ENCODE results near the gene CNTNAP2.

Gene CNTNAP2

GRCh38 chr7:147857152-147858140, 1740.8 kb downstream of the CNTNAP2 start:
- no peak for DNase-seq (ENCODE audit: low read depth)

GRCh38 chr7:147858421-147858820, 1741.8 kb downstream of the CNTNAP2 start:
- DNase-seq (ENCODE audit: low read depth), result no peak

GRCh38 chr7:147859033-147859432, 1742.4 kb downstream of the CNTNAP2 start:
- DNase-seq (ENCODE audit: low read depth), result no peak

GRCh38 chr7:147859486-147859885, 1742.9 kb downstream of the CNTNAP2 start:
- no peak for DNase-seq (ENCODE audit: low read depth)

GRCh38 chr7:147861058-147861716, 1744.6 kb downstream of the CNTNAP2 start:
- no peak for DNase-seq (ENCODE audit: low read depth)

GRCh38 chr7:147861945-147862344, 1745.3 kb downstream of the CNTNAP2 start:
- DNase-seq (ENCODE audit: low read depth), result no peak

GRCh38 chr7:147869456-147869855, 1752.9 kb downstream of the CNTNAP2 start:
- no peak for DNase-seq (ENCODE audit: low read depth)

- DNase-seq (ENCODE audit: low read depth), result no peak
These were observed 1762.5 kb downstream of the CNTNAP2 start for GRCh38 chr7:147878912-147879661.

- no peak for DNase-seq (ENCODE audit: low read depth)
These were observed 1769.3 kb downstream of the CNTNAP2 start for GRCh38 chr7:147885869-147886268.

GRCh38 chr7:147894271-147894670, 1777.7 kb downstream of the CNTNAP2 start:
- DNase-seq (ENCODE audit: low read depth), result no peak

GRCh38 chr7:147896121-147896520, 1779.5 kb downstream of the CNTNAP2 start:
- DNase-seq (ENCODE audit: low read depth), result no peak

GRCh38 chr7:147903536-147904218, 1787.1 kb downstream of the CNTNAP2 start:
- no peak for DNase-seq (ENCODE audit: low read depth)

GRCh38 chr7:147904219-147904576, 1787.6 kb downstream of the CNTNAP2 start:
- DNase-seq (ENCODE audit: low read depth), result no peak

GRCh38 chr7:147909431-147910148, 1793.0 kb downstream of the CNTNAP2 start:
- DNase-seq (ENCODE audit: low read depth), result no peak

- DNase-seq (ENCODE audit: low read depth), result no peak
These were observed 1794.6 kb downstream of the CNTNAP2 start for GRCh38 chr7:147911201-147911601.

- no peak for DNase-seq (ENCODE audit: low read depth)
These were observed 1795.7 kb downstream of the CNTNAP2 start for GRCh38 chr7:147912291-147912690.

GRCh38 chr7:147912946-147913638, 1796.5 kb downstream of the CNTNAP2 start:
- no peak for DNase-seq (ENCODE audit: low read depth)

GRCh38 chr7:147915781-147916180, 1799.2 kb downstream of the CNTNAP2 start:
- no peak for DNase-seq (ENCODE audit: low read depth)

GRCh38 chr7:147916573-147916972, 1800.0 kb downstream of the CNTNAP2 start:
- DNase-seq (ENCODE audit: low read depth), result no peak

- DNase-seq (ENCODE audit: low read depth), result no peak
These were observed 1807.2 kb downstream of the CNTNAP2 start for GRCh38 chr7:147923841-147924240.

GRCh38 chr7:147937428-147937827, 1820.8 kb downstream of the CNTNAP2 start:
- DNase-seq (ENCODE audit: low read depth), result no peak
